ENCODE measurements around the gene ADORA3. TPM values are rescaled to one million over a fixed set of nuclear protein-coding genes. Genes with fewer than 3 reads are reported as not detected.

Gene ADORA3
- total RNA-seq, 1 experiment from 2014 or later = not detected

GRCh38 chr1:111471012-111471411 is 32.4 kb downstream of the ADORA3 start:
- ChIA-PET POLR2A (no interaction called here), CTCF (no interaction called here)
- Histone ChIP-seq H3K4me3 (ENCODE audit: low read depth in 2 of 2, low read length in 2 of 2) (no peak overlapping the region), H3K36me3 (ENCODE audit: control insufficient read depth, insufficient read depth, low read length) (no peaks in the 10 kb centered on the region), H3K9me3 (ENCODE audit: control insufficient read depth, insufficient read depth, low read depth, low read length) (no peaks in the 10 kb centered on the region), H3K4me1 (ENCODE audit: control insufficient read depth, insufficient read depth, low read length) (no peaks in the 10 kb centered on the region), H3K27ac (ENCODE audit: low read length) (no peak overlapping the region), H3K27me3 (ENCODE audit: control insufficient read depth, insufficient read depth, low read length) (no peaks in the 10 kb centered on the region)
- intact Hi-C loops (cut with micrococcal nuclease; ENCODE audit: unreplicated experiment) = no loop called here
- in situ Hi-C loops (cut with HindIII; ENCODE audit: low pct_unique_long_range_greater_than_20kb, low sequenced_read_pairs) = no loop called here
- BruUV-seq (replicated peaks) = no TSS peak
- DNase-seq (ENCODE audit: low read depth, low spot score) = no peak
- TF ChIP-seq POLR2AphosphoS5 (IDR thresholded peaks at IDR 0.05; ENCODE audit: low read depth, low read length) (no peak), CTCF (IDR thresholded peaks at IDR 0.05) (no peak), REST (IDR thresholded peaks at IDR 0.05; ENCODE audit: insufficient read depth in 1 of 2, low read depth in 2 of 2, low read length in 1 of 2) (no peak), SIN3A (IDR thresholded peaks at IDR 0.05; ENCODE audit: borderline replicate concordance, insufficient read depth, low read depth, low read length) (no peak), TCF7L2 (IDR thresholded peaks at IDR 0.05; ENCODE audit: low read depth, low read length) (no peak)
- no peak for ATAC-seq

- in situ Hi-C loops (cut with HindIII; ENCODE audit: low pct_unique_long_range_greater_than_20kb, low sequenced_read_pairs) (no loop called here), intact Hi-C loops (cut with micrococcal nuclease; ENCODE audit: unreplicated experiment) (no loop called here)
- no peak overlapping the region for H3K27ac ChIP-seq (ENCODE audit: low read length)
- H3K9me3 ChIP-seq (ENCODE audit: control insufficient read depth, insufficient read depth, low read depth, low read length) = no peaks in the 10 kb centered on the region
- no peak for DNase-seq (ENCODE audit: low read depth, low spot score)
- CTCF ChIA-PET = no interaction called here
- no peaks in the 10 kb centered on the region for H3K27me3 ChIP-seq (ENCODE audit: control insufficient read depth, insufficient read depth, low read length)
- no peaks in the 10 kb centered on the region for H3K4me1 ChIP-seq (ENCODE audit: control insufficient read depth, insufficient read depth, low read length)
- POLR2A ChIA-PET = no interaction called here
- BruUV-seq (replicated peaks) = no TSS peak
- no peak overlapping the region for H3K4me3 ChIP-seq (ENCODE audit: low read depth in 2 of 2, low read length in 2 of 2)
- ATAC-seq = no peak
- TF ChIP-seq TCF7L2 (IDR thresholded peaks at IDR 0.05; ENCODE audit: low read depth, low read length) (no peak), REST (IDR thresholded peaks at IDR 0.05; ENCODE audit: insufficient read depth in 1 of 2, low read depth in 2 of 2, low read length in 1 of 2) (no peak), CTCF (IDR thresholded peaks at IDR 0.05) (no peak), POLR2AphosphoS5 (IDR thresholded peaks at IDR 0.05; ENCODE audit: low read depth, low read length) (no peak), SIN3A (IDR thresholded peaks at IDR 0.05; ENCODE audit: borderline replicate concordance, insufficient read depth, low read depth, low read length) (no peak)
- no peaks in the 10 kb centered on the region for H3K36me3 ChIP-seq (ENCODE audit: control insufficient read depth, insufficient read depth, low read length)
Observed at GRCh38 chr1:111470596-111470995, 32.8 kb downstream of the ADORA3 start.

All from Panc1 (cell line).